Measurements from ENCODE around the gene VWA3A. TPM values are rescaled to one million over a fixed set of nuclear protein-coding genes. Genes with fewer than 3 reads are reported as not detected.

VWA3A gene
- polyA plus RNA-seq, 1 experiment, result 0.15 TPM

DNA sequence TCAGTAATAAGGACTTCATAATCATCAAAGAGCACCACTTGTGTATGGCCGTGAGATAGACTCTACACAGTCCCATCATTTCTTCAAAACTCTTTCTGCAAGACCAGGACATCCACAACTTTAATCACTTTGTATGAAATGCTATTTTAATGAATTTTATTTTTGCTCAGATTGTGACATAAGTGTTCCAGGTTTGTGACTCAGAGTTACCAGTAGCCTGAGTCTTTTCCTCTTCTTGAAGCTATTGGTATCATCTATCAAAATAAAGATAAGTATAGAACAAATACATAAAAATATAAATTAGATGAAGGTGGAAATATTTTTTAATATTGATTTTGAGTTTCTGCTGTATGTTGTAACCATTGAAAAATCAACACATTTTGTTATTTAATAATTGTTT is 16.6 kb upstream of the VWA3A start:
- H3K4me3 ChIP-seq (ENCODE audit: low read depth, low read length), result no peak overlapping the region
- DNase-seq (ENCODE audit: low read depth), result no peak
- no peaks in the 10 kb centered on the region for H3K27me3 ChIP-seq (ENCODE audit: control insufficient read depth, insufficient read depth, low read length)
- ChIA-PET CTCF (interaction anchor here (0.6 to 1.6 kb wide), 4 partner anchors 9 to 78 kb away, joined by 3 to 10 read pairs (median 5); no protein-coding TSS in a partner anchor), POLR2A (no interaction called here)
- TF ChIP-seq CTCF (IDR thresholded peaks at IDR 0.05; ENCODE audit: insufficient read depth, low read depth, low read length), result no peak
- H3K36me3 ChIP-seq (ENCODE audit: control insufficient read depth, insufficient read depth, low read length), result no peaks in the 10 kb centered on the region; the same call in 1 of the 2 replicates

DNA sequence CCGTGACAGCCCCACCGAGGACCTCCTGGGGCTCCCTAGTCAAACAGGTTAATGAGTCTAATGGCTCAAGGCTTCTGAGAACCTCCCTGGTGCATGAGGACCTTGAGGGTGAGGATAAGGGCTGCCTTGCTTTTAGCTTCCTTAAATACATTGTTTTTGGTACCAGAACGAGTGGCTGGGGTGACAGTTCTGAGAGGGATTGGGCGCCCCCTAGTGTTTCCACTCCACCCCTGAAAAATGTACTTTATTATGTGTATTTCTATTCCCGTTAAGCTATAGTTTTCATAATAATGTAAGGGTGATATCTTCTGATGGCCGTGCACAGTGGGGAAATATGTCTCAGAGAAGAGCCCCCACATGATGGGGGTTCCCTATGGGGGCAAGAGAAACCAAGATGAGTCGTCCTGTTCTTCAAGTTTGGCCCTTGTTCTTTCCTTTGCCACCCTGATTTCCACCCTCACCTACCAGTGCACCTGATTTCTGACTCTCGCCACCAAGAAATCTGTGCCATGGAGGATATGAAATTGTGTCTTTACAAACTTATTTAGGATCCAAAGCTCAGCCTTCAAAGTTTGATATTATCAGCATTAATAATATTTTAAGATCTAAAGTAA is 14.5 kb upstream of the VWA3A start:
- ChIA-PET CTCF (interaction anchor here (0.8 to 4.3 kb wide), 44 partner anchors 11 to 250 kb away, joined by 3 to 90 read pairs (median 6); partner anchors contain the start of genes MOSMO, PDZD9 and VWA3A), POLR2A (no interaction called here)
- Histone ChIP-seq H3K4me3 (ENCODE audit: low read depth, low read length) (no peak overlapping the region), H3K27me3 (ENCODE audit: control insufficient read depth, insufficient read depth, low read length) (no peaks in the 10 kb centered on the region), H3K36me3 (ENCODE audit: control insufficient read depth, insufficient read depth, low read length) (no peaks in the 10 kb centered on the region; the same call in 1 of the 2 replicates)
- peak; percentile 85 for TF ChIP-seq CTCF (IDR thresholded peaks at IDR 0.05; ENCODE audit: insufficient read depth, low read depth, low read length)
- no peak for DNase-seq (ENCODE audit: low read depth)

- no peak for TF ChIP-seq CTCF (IDR thresholded peaks at IDR 0.05; ENCODE audit: insufficient read depth, low read depth, low read length)
- Histone ChIP-seq H3K36me3 (ENCODE audit: control insufficient read depth, insufficient read depth, low read length) (no peaks in the 10 kb centered on the region; the same call in 1 of the 2 replicates), H3K4me3 (ENCODE audit: low read depth, low read length) (no peak overlapping the region), H3K27me3 (ENCODE audit: control insufficient read depth, insufficient read depth, low read length) (no peaks in the 10 kb centered on the region)
- no peak for DNase-seq (ENCODE audit: low read depth)
- ChIA-PET CTCF (interaction anchor here (0.6 to 4.3 kb wide), 32 partner anchors 12 to 127 kb away, joined by 3 to 90 read pairs (median 7); partner anchors contain the start of genes MOSMO, PDZD9 and VWA3A), POLR2A (no interaction called here)
These were observed 13.7 kb upstream of the VWA3A start for GRCh38 chr16:22078656-22079055.

DNA sequence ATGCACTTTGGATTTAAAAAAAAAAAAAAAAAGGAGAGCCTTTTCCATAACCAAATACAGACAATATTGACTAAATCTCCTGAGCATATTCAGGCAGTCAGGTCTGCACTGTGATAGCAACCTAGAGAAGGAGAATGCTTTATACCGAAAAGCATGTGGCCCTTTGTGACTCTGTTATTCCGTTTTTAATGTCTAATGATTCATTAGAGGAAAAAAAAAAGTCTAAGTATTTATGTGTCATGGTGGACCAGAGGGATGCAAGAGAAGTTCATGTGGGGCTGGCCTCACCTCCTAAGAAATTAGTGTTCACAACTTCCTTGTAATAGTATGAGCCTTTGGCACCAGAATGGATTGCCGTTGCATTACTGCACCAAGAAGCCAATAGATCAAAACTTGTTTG is 11.3 kb upstream of the VWA3A start:
- Histone ChIP-seq H3K4me3 (ENCODE audit: low read depth, low read length) (no peak overlapping the region), H3K27me3 (ENCODE audit: control insufficient read depth, insufficient read depth, low read length) (no peaks in the 10 kb centered on the region), H3K36me3 (ENCODE audit: control insufficient read depth, insufficient read depth, low read length) (peaks cover under 1% of the 10 kb centered on the region; the same call in 1 of the 2 replicates)
- no peak for TF ChIP-seq CTCF (IDR thresholded peaks at IDR 0.05; ENCODE audit: insufficient read depth, low read depth, low read length)
- no peak for DNase-seq (ENCODE audit: low read depth)
- ChIA-PET POLR2A (no interaction called here), CTCF (interaction anchor here (1.1 to 3.1 kb wide), 2 partner anchors 76 to 79 kb away, joined by 4 to 8 read pairs; no protein-coding TSS in a partner anchor)

GRCh38 chr16:22086440-22086839 is 5.9 kb upstream of the VWA3A start:
- CTCF ChIA-PET, result interaction anchor here (1.0 kb wide), 1 partner anchor 27 kb away, joined by 3 read pairs; no protein-coding TSS in a partner anchor
- Histone ChIP-seq H3K4me3 (ENCODE audit: low read depth, low read length) (no peak overlapping the region), H3K27me3 (ENCODE audit: control insufficient read depth, insufficient read depth, low read length) (no peaks in the 10 kb centered on the region), H3K36me3 (ENCODE audit: control insufficient read depth, insufficient read depth, low read length) (0 out of 2 replicates have a peak, but pooled peaks cover 2% of the 10 kb centered on the region)
- POLR2A ChIA-PET, result no interaction called here
- no peak for TF ChIP-seq CTCF (IDR thresholded peaks at IDR 0.05; ENCODE audit: insufficient read depth, low read depth, low read length)
- DNase-seq (ENCODE audit: low read depth), result no peak

Measured in BJ (cell line).